H1 (cell line): ENCODE measurements around the gene SNRK. TPM values are rescaled to one million over a fixed set of nuclear protein-coding genes. Genes with fewer than 3 reads are reported as not detected.

Experiments
- BACH1 ChIP-seq: IDR thresholded peaks from 2 replicates; pipeline ENCODE4 v1.6.1; 2012; ENCODE audit warnings: low read length, improper control_type of control experiment
- CHD7 ChIP-seq: fragments of 300-600 bp; sonication (generic); IDR thresholded peaks from 2 replicates; pipeline ENCODE4 v1.7.1; 2012; ENCODE audit warnings: low read length, moderate library complexity, mild to moderate bottlenecking, inconsistent platforms; ENCODE audit not compliant: insufficient replicate concordance
- CTBP2 ChIP-seq: IDR thresholded peaks from 2 replicates; pipeline ENCODE4 v1.7.0; 2011; ENCODE audit warnings: borderline replicate concordance, mild to moderate bottlenecking, moderate library complexity, mixed read lengths, low read length; ENCODE audit not compliant: insufficient read depth, insufficient read length
- CTCF ChIP-seq, 3 experiments: IDR thresholded peaks; 1 replicate in 2 of 3; 2 replicates in 1 of 3; pipeline versions ENCODE4 v1.5.1 to v1.6.1; 2011; ENCODE audit warnings: low read length in 3 of 3, mild to moderate bottlenecking in 3 of 3, inconsistent platforms in 2 of 3, low read depth in 1 of 3, moderate library complexity in 1 of 3; ENCODE audit not compliant: insufficient read depth in 1 of 3; ENCODE audit errors: control extremely low read depth in 1 of 3
- RFX5 ChIP-seq: IDR thresholded peaks from 2 replicates; pipeline ENCODE4 v1.6.1; 2011; ENCODE audit warnings: low read depth, low read length, improper control_type of control experiment, borderline replicate concordance
- TAF1 ChIP-seq: IDR thresholded peaks from 2 replicates; pipeline ENCODE4 v1.6.1; 2011; ENCODE audit warnings: mild to moderate bottlenecking, low read depth, low read length
- polyA plus RNA-seq, 7 experiments: library from polyadenylated mRNA; depleted of rRNA in 3 of 7; stranded (reverse) in 5 of 7; unstranded in 2 of 7; fragments of >200 nt in 5 of 7; fragments of 200-250 nt in 2 of 7; gene quantifications; 1 replicate in 5 of 7; 2 replicates in 1 of 7; 4 replicates in 1 of 7; pipeline versions ENCODE4 v1.2.1 to v1.2.3, GENCODE V29; 2011 to 2013; ENCODE audit warnings: missing spikeins in 2 of 7, mixed read lengths in 2 of 7
- total RNA-seq: library from RNA; stranded (reverse); fragmentation: NEBNext Ultra II Directional; extraction: Animal tissue kit (Norgen Biotek cat#: 25700); gene quantifications from 2 replicates; pipeline ENCODE4 v1.2.1, GENCODE V29; 2021

Gene SNRK
- total and polyA plus RNA-seq, 2 of the 8 experiments (the other 6 are each of a cell fraction or from before 2014, with no cell fraction given) = 4.4 to 11.7 TPM

- TF ChIP-seq CHD7 (no peak), CTCF (IDR thresholded peaks at IDR 0.05; ENCODE audit: control extremely low read depth in 1 of 3, insufficient read depth in 1 of 3, low read depth in 1 of 3, low read length in 3 of 3) (no peak), TAF1 (no peak), BACH1 (no peak), CTBP2 (no peak), RFX5 (no peak)
- TF ChIP-seq, all 59 proteins: peak for 0
These were observed 113.8 kb downstream of the SNRK start (continued) for GRCh38 chr3:43400167-43400566.
